Keratinocyte (primary cell): ENCODE measurements around the gene AP2A2.

Experiments used
- CTCF ChIP-seq, 3 experiments: IDR thresholded peaks in 1 of 3; conservative IDR thresholded peaks in 1 of 3; optimal IDR thresholded peaks in 1 of 3; 2 replicates in 2 of 3; 3 replicates in 1 of 3; pipeline versions ENCODE3 to v1.5.1; 2011; ENCODE audit warnings: low read length in 3 of 3, mild to moderate bottlenecking in 3 of 3, moderate library complexity in 2 of 3, control low read depth in 1 of 3, inconsistent platforms in 1 of 3; ENCODE audit not compliant: insufficient read depth in 2 of 3; ENCODE audit errors: extremely low read depth in 1 of 3
- EZH2 ChIP-seq: IDR thresholded peaks from one replicate; pipeline ENCODE4 v1.6.1; 2012; ENCODE audit warnings: inconsistent platforms, mild to moderate bottlenecking, low read length, moderate library complexity

- TF ChIP-seq CTCF (optimal IDR thresholded peaks at IDR 0.05 in 1 of 3, IDR thresholded peaks at IDR 0.05 in 1 of 3, conservative IDR thresholded peaks at IDR 0.05 in 1 of 3; ENCODE audit: extremely low read depth in 1 of 3, insufficient read depth in 2 of 3, low read length in 3 of 3) (no peak), EZH2 (no peak)
Measured at GRCh38 chr11:933936-934335, 8.3 kb downstream of the AP2A2 start.
